GM23338 (cell line): ENCODE data around the gene EPS8. TPM values are rescaled to one million over a fixed set of nuclear protein-coding genes. Genes with fewer than 3 reads are reported as not detected.

ENCODE experiments used
- ATAC-seq: fragments of 200-7000 bp; cut with Tn5 transposase; 3 replicates; pipeline ENCODE4 v1.9.1; 2020
- DNase-seq: peaks from one replicate; pipeline ENCODE4 v3.0.0-alpha.2; 2015; ENCODE audit warnings: low spot score
- H2AFZ ChIP-seq: fragments of 200-600 bp; sonication (generic); 2 replicates; pipeline ENCODE4 v1.8.0; 2016; ENCODE audit warnings: antibody characterized with exemption, mild to moderate bottlenecking, moderate library complexity
- H3F3A ChIP-seq: fragments of 200-600 bp; sonication (generic); replicated peaks from 2 replicates; pipeline ENCODE4 v1.8.0; 2017; ENCODE audit warnings: antibody characterized with exemption, mixed run types, low read depth
- H3K27ac ChIP-seq: fragments of 200-600 bp; sonication (generic); 2 replicates; pipeline ENCODE4 v1.6.1; 2016; ENCODE audit warnings: low read depth
- H3K27me3 ChIP-seq: fragments of 200-600 bp; sonication (generic); 2 replicates; pipeline ENCODE4 v1.8.0; 2016; ENCODE audit warnings: mild to moderate bottlenecking, mixed run types, moderate library complexity; ENCODE audit not compliant: insufficient read depth
- H3K36me3 ChIP-seq: fragments of 200-600 bp; sonication (generic); 2 replicates; pipeline ENCODE4 v1.8.0; 2016; ENCODE audit warnings: mild to moderate bottlenecking; ENCODE audit not compliant: insufficient read depth
- H3K4me1 ChIP-seq: fragments of 200-600 bp; sonication (generic); 2 replicates; pipeline ENCODE4 v1.8.0; 2016; ENCODE audit warnings: mild to moderate bottlenecking, moderate library complexity; ENCODE audit not compliant: insufficient read depth
- H3K4me2 ChIP-seq: fragments of 200-600 bp; sonication (generic); 2 replicates; pipeline ENCODE4 v1.7.1; 2017; ENCODE audit warnings: mixed run types
- H3K4me3 ChIP-seq: fragments of 200-600 bp; sonication (generic); 2 replicates; pipeline ENCODE4 v1.6.1; 2016; ENCODE audit warnings: mixed run types
- H3K79me2 ChIP-seq: fragments of 200-600 bp; sonication (generic); replicated peaks from 2 replicates; pipeline ENCODE4 v1.8.0; 2017; ENCODE audit warnings: mild to moderate bottlenecking; ENCODE audit not compliant: insufficient read depth
- H3K9me2 ChIP-seq: fragments of 200-600 bp; sonication (generic); 2 replicates; pipeline ENCODE4 v1.8.0; 2017; ENCODE audit not compliant: insufficient read depth
- H4K20me1 ChIP-seq: fragments of 200-600 bp; sonication (generic); replicated peaks from 2 replicates; pipeline ENCODE4 v1.8.0; 2017; ENCODE audit warnings: mild to moderate bottlenecking; ENCODE audit not compliant: insufficient read depth
- H3K27ac Mint-ChIP-seq: 2 replicates; pipeline ENCODE4 v1.8.0; 2020; ENCODE audit warnings: inconsistent platforms, mild to moderate bottlenecking, moderate library complexity, mixed read lengths
- H3K27me3 Mint-ChIP-seq: 3 replicates; pipeline ENCODE4 v1.8.0; 2022; ENCODE audit warnings: low read depth, mild to moderate bottlenecking, moderate library complexity, mixed read lengths, inconsistent platforms; ENCODE audit not compliant: insufficient read depth, poor library complexity
- H3K36me3 Mint-ChIP-seq: 3 replicates; pipeline ENCODE4 v1.8.0; 2021; ENCODE audit warnings: low read depth, mild to moderate bottlenecking, inconsistent platforms, moderate library complexity, mixed read lengths
- H3K4me1 Mint-ChIP-seq: 3 replicates; pipeline ENCODE4 v1.8.0; 2020; ENCODE audit warnings: mild to moderate bottlenecking, inconsistent platforms, mixed read lengths
- H3K4me3 Mint-ChIP-seq: 3 replicates; pipeline ENCODE4 v1.8.0; 2021; ENCODE audit warnings: moderate library complexity, mild to moderate bottlenecking, inconsistent platforms, mixed read lengths
- H3K9me3 Mint-ChIP-seq: 3 replicates; pipeline ENCODE4 v1.8.0; 2020; ENCODE audit warnings: moderate library complexity, mild to moderate bottlenecking, inconsistent platforms, mixed read lengths
- EZH2 ChIP-seq: fragments of 200-600 bp; sonication (generic); IDR thresholded peaks from one replicate; pipeline ENCODE4 v1.8.0; 2017; ENCODE audit warnings: antibody characterized with exemption, mild to moderate bottlenecking, low read depth; ENCODE audit not compliant: unreplicated experiment
- EZH2phosphoT487 ChIP-seq: fragments of 200-600 bp; sonication (generic); IDR thresholded peaks from one replicate; pipeline ENCODE4 v1.8.1; 2018; ENCODE audit warnings: antibody characterized with exemption; ENCODE audit not compliant: unreplicated experiment
- NANOG ChIP-seq: IDR thresholded peaks from 2 replicates; pipeline ENCODE4 v1.6.1; 2016; ENCODE audit warnings: antibody characterized with exemption, borderline replicate concordance
- POLR2AphosphoS5 ChIP-seq: IDR thresholded peaks from 2 replicates; pipeline ENCODE4 v1.6.1; 2016; ENCODE audit warnings: antibody characterized with exemption, low read depth
- polyA plus RNA-seq: library from polyadenylated mRNA; unstranded; fragments of >200 nt; fragmentation: Nextera tagmentation; extraction: Ambion mirVana; gene quantifications from 2 replicates; pipeline ENCODE4 v1.2.1, GENCODE V29; 2016
- total RNA-seq: library from RNA; depleted of rRNA; stranded (reverse); fragments of >200 nt; shearing (Covaris generic); gene quantifications from 2 replicates; pipeline ENCODE4 v1.2.3, GENCODE V29; 2014
- TF ChIP-seq, protein P1 (sequence below): fragments of 250-450 bp; sonication (Bioruptor Pico); IDR thresholded peaks from 2 replicates; pipeline ENCODE4 v1.5.0; 2020; ENCODE audit warnings: mild to moderate bottlenecking, moderate library complexity
- TF ChIP-seq, protein P2 (sequence below): IDR thresholded peaks from 2 replicates; pipeline ENCODE4 v1.6.1; 2016; ENCODE audit warnings: antibody characterized with exemption
- TF ChIP-seq, protein P3 (sequence below): IDR thresholded peaks from one replicate; pipeline ENCODE4 v1.6.1; 2018; ENCODE audit warnings: antibody characterized with exemption; ENCODE audit not compliant: unreplicated experiment

The EPS8 gene
- total and polyA plus RNA-seq, 2 experiments from 2014 or later = 3.5 to 5.4 TPM

DNA sequence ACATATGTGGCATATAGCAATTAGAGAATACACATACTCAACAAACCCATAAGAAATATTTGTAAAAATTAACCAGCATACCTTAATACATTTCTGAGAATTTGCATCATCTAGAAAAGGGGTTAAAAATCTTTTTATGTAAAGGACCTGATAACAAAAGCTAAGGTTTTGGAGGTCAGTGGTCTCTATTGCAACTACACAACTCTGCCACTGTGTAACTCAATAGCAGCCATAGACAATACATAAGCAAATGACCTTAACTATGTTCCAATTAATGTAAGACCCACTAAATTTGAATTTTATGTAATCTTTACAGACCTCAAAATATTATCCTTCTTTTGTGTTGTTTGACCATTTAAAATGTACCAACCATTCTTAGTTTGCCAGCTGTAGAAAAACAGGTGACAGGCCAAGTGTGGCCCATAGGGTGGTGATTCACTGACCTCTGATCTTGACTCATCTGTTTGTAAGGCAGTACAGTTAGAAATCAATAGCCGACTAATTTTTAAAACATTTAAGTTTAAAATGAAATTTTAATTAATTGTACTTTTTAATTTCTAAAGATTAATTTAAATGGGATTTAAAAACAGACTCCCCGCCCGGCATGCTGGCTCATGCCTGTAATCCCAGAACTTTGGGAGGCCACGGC lies 7.4 kb upstream of the EPS8 start (continued):
- TF ChIP-seq, protein P1, sequence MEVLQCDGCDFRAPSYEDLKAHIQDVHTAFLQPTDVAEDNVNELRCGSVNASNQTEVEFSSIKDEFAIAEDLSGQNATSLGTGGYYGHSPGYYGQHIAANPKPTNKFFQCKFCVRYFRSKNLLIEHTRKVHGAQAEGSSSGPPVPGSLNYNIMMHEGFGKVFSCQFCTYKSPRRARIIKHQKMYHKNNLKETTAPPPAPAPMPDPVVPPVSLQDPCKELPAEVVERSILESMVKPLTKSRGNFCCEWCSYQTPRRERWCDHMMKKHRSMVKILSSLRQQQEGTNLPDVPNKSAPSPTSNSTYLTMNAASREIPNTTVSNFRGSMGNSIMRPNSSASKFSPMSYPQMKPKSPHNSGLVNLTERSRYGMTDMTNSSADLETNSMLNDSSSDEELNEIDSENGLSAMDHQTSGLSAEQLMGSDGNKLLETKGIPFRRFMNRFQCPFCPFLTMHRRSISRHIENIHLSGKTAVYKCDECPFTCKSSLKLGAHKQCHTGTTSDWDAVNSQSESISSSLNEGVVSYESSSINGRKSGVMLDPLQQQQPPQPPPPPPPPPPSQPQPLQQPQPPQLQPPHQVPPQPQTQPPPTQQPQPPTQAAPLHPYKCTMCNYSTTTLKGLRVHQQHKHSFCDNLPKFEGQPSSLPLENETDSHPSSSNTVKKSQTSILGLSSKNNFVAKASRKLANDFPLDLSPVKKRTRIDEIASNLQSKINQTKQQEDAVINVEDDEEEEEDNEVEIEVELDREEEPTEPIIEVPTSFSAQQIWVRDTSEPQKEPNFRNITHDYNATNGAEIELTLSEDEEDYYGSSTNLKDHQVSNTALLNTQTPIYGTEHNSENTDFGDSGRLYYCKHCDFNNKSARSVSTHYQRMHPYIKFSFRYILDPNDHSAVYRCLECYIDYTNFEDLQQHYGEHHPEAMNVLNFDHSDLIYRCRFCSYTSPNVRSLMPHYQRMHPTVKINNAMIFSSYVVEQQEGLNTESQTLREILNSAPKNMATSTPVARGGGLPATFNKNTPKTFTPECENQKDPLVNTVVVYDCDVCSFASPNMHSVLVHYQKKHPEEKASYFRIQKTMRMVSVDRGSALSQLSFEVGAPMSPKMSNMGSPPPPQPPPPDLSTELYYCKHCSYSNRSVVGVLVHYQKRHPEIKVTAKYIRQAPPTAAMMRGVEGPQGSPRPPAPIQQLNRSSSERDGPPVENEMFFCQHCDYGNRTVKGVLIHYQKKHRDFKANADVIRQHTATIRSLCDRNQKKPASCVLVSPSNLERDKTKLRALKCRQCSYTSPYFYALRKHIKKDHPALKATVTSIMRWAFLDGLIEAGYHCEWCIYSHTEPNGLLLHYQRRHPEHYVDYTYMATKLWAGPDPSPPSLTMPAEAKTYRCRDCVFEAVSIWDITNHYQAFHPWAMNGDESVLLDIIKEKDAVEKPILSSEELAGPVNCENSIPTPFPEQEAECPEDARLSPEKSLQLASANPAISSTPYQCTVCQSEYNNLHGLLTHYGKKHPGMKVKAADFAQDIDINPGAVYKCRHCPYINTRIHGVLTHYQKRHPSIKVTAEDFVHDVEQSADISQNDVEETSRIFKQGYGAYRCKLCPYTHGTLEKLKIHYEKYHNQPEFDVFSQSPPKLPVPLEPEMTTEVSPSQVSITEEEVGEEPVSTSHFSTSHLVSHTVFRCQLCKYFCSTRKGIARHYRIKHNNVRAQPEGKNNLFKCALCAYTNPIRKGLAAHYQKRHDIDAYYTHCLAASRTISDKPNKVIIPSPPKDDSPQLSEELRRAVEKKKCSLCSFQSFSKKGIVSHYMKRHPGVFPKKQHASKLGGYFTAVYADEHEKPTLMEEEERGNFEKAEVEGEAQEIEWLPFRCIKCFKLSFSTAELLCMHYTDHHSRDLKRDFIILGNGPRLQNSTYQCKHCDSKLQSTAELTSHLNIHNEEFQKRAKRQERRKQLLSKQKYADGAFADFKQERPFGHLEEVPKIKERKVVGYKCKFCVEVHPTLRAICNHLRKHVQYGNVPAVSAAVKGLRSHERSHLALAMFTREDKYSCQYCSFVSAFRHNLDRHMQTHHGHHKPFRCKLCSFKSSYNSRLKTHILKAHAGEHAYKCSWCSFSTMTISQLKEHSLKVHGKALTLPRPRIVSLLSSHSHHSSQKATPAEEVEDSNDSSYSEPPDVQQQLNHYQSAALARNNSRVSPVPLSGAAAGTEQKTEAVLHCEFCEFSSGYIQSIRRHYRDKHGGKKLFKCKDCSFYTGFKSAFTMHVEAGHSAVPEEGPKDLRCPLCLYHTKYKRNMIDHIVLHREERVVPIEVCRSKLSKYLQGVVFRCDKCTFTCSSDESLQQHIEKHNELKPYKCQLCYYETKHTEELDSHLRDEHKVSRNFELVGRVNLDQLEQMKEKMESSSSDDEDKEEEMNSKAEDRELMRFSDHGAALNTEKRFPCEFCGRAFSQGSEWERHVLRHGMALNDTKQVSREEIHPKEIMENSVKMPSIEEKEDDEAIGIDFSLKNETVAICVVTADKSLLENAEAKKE (CRISPR knock-in tag) = no peak
- no peak for TF ChIP-seq POLR2AphosphoS5
- TF ChIP-seq NANOG = no peak
- TF ChIP-seq EZH2phosphoT487 = no peak
- TF ChIP-seq, protein P2, sequence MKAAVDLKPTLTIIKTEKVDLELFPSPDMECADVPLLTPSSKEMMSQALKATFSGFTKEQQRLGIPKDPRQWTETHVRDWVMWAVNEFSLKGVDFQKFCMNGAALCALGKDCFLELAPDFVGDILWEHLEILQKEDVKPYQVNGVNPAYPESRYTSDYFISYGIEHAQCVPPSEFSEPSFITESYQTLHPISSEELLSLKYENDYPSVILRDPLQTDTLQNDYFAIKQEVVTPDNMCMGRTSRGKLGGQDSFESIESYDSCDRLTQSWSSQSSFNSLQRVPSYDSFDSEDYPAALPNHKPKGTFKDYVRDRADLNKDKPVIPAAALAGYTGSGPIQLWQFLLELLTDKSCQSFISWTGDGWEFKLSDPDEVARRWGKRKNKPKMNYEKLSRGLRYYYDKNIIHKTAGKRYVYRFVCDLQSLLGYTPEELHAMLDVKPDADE = no peak

DNA sequence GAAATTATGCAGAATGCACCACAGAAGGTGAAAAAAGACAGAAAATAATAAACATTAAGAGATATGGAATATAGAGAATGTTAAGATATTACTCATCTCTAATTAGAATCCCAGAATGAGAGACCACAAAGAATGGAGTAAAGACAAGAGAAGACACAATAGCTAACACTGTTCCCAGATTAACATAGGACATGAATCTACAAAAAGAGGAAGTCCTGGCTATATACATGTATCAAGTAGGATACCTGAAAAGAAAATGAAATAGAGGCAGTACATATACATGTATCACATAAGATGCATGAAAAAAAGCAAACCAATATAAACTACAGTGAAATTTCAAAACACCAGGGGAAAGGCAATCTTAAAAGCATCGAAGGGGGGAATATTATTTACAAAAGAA lies 5.6 kb upstream of the EPS8 start:
- no peaks in the 10 kb centered on the region for H3F3A ChIP-seq
- DNase-seq = no peak
- no peaks in the 10 kb centered on the region for H4K20me1 ChIP-seq
- H3K4me2 ChIP-seq = no peak overlapping the region
- H3K9me3 Mint-ChIP-seq = peaks cover 1% of the 10 kb centered on the region; the same call in 1 of the 3 replicates
- no peak overlapping the region for H2AFZ ChIP-seq
- H3K4me1 Mint-ChIP-seq = peaks cover 10% of the 10 kb centered on the region; the same call in 2 of the 3 replicates
- no peak overlapping the region for H3K27ac Mint-ChIP-seq
- H3K27me3 ChIP-seq = peaks cover 21% of the 10 kb centered on the region
- peaks cover 19% of the 10 kb centered on the region for H3K27me3 Mint-ChIP-seq
- H3K4me1 ChIP-seq = peaks cover 7% of the 10 kb centered on the region; the same call in 1 of the 2 replicates
- no peaks in the 10 kb centered on the region for H3K9me2 ChIP-seq
- no peaks in the 10 kb centered on the region for H3K36me3 ChIP-seq
- H3K27ac ChIP-seq = no peak overlapping the region
- no peaks in the 10 kb centered on the region for H3K79me2 ChIP-seq
- H3K36me3 Mint-ChIP-seq = no peaks in the 10 kb centered on the region
- no peak overlapping the region for H3K4me3 ChIP-seq
- no peak overlapping the region for H3K4me3 Mint-ChIP-seq
- no peak for ATAC-seq
- TF ChIP-seq, protein P3, sequence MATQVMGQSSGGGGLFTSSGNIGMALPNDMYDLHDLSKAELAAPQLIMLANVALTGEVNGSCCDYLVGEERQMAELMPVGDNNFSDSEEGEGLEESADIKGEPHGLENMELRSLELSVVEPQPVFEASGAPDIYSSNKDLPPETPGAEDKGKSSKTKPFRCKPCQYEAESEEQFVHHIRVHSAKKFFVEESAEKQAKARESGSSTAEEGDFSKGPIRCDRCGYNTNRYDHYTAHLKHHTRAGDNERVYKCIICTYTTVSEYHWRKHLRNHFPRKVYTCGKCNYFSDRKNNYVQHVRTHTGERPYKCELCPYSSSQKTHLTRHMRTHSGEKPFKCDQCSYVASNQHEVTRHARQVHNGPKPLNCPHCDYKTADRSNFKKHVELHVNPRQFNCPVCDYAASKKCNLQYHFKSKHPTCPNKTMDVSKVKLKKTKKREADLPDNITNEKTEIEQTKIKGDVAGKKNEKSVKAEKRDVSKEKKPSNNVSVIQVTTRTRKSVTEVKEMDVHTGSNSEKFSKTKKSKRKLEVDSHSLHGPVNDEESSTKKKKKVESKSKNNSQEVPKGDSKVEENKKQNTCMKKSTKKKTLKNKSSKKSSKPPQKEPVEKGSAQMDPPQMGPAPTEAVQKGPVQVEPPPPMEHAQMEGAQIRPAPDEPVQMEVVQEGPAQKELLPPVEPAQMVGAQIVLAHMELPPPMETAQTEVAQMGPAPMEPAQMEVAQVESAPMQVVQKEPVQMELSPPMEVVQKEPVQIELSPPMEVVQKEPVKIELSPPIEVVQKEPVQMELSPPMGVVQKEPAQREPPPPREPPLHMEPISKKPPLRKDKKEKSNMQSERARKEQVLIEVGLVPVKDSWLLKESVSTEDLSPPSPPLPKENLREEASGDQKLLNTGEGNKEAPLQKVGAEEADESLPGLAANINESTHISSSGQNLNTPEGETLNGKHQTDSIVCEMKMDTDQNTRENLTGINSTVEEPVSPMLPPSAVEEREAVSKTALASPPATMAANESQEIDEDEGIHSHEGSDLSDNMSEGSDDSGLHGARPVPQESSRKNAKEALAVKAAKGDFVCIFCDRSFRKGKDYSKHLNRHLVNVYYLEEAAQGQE = no peak
- no peak for TF ChIP-seq EZH2
- TF ChIP-seq, protein P2 = no peak
